ENCODE data around the gene CAMTA1. TPM values are rescaled to one million over a fixed set of nuclear protein-coding genes. Genes with fewer than 3 reads are reported as not detected.

Gene CAMTA1
- total RNA-seq, 1 donor from 2014 or later, result 77.6 TPM

DNA sequence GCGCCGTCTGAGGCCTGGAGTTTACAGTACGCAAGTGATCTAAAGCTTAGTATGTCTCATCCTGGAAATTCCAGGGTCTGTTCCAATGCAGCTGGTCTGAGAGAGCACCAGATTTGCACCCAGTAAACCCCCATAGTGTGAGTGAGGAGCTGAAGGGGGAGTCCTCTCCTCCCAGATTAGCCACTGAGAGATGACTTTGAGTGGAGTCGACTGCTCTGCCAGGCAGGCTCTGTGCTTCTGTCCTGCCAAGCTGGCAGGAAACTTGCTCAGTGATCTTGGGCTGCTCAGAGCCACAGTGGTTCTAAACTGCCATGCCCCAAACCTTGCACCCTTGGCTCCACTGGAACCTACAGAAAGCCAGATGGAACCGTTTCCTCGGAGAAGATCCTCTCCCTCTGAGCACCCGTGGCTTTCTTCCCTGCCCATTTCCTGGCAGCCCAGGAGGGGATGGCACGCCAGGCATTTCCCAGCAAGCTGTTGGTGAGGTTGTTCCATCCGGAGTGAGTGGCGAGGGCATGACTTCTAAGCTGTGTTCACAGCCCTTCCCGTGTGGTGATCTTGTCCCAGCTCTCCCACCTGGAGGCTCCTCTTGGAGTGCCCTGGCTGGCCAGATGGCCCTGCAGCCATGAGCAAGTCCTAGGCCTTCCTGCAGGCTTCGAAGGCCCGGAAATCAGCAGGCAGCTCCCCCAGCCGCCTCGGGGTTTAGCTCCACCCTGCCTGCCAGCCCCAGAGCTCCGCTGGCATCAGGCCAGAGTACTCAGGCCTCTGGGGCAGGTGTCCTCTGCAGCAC, 859.9 kb downstream of the CAMTA1 start:
- Histone ChIP-seq H3K36me3 (ENCODE audit: insufficient read depth, low read length) (no peaks in the 10 kb centered on the region), H3K4me3 (ENCODE audit: insufficient read depth, low read depth, low read length) (no peak overlapping the region), H2AFZ (ENCODE audit: low read depth, low read length) (no peak overlapping the region), H3K79me2 (ENCODE audit: insufficient read depth, low read length) (no peaks in the 10 kb centered on the region), H3K27me3 (ENCODE audit: insufficient read depth, low read length) (no peaks in the 10 kb centered on the region), H3K4me1 (ENCODE audit: insufficient read depth, low read length) (peaks cover 2% of the 10 kb centered on the region), H3K27ac (ENCODE audit: low read depth, low read length) (no peak overlapping the region), H3K9me3 (ENCODE audit: insufficient read depth, low read depth, low read length) (no peaks in the 10 kb centered on the region), H3K9ac (ENCODE audit: low read length) (no peak overlapping the region), H3K4me2 (ENCODE audit: low read length) (no peak overlapping the region), H4K20me1 (ENCODE audit: insufficient read depth, low read length) (no peaks in the 10 kb centered on the region)
- no peak overlapping the region for H3K27ac Mint-ChIP-seq (ENCODE audit: unreplicated experiment)
- FAIRE-seq (no peak), DNase-seq (ENCODE audit: low read depth) (no peak)
- no peaks in the 10 kb centered on the region for H3K36me3 Mint-ChIP-seq (ENCODE audit: low read depth, unreplicated experiment)
- H3K27me3 Mint-ChIP-seq (ENCODE audit: low read depth, unreplicated experiment), result peaks cover 13% of the 10 kb centered on the region
- TF ChIP-seq CTCF (IDR thresholded peaks at IDR 0.05; ENCODE audit: insufficient read depth, low read depth, low read length), result no peak
- TF ChIP-seq EZH2 (IDR thresholded peaks at IDR 0.05; ENCODE audit: insufficient read depth, low read length), result no peak
- H3K4me3 Mint-ChIP-seq (ENCODE audit: unreplicated experiment), result no peak overlapping the region
- peaks cover 4% of the 10 kb centered on the region for H3K9me3 Mint-ChIP-seq (ENCODE audit: unreplicated experiment)
- no peaks in the 10 kb centered on the region for H3K4me1 Mint-ChIP-seq (ENCODE audit: low read depth, unreplicated experiment)

DNA sequence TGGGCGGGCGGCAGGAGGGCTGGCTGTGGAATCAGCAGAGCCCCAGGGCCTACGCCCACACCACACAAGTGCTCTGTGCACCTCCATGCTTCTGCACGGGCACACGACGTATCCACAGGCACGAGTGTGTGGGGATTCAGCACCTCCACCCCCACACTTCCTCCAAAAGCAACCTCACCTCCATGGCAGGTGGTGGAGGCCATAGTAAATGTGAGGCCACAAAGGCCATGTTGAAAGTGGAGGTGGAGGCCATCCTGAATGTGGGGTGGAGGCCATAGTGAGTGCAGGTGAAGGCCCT, 860.4 kb downstream of the CAMTA1 start:
- no peaks in the 10 kb centered on the region for H3K36me3 ChIP-seq (ENCODE audit: insufficient read depth, low read length)
- H3K27ac Mint-ChIP-seq (ENCODE audit: unreplicated experiment), result no peak overlapping the region
- peaks cover 2% of the 10 kb centered on the region for H3K4me1 ChIP-seq (ENCODE audit: insufficient read depth, low read length)
- no peak for FAIRE-seq
- no peaks in the 10 kb centered on the region for H3K9me3 ChIP-seq (ENCODE audit: insufficient read depth, low read depth, low read length)
- peaks cover 4% of the 10 kb centered on the region for H3K9me3 Mint-ChIP-seq (ENCODE audit: unreplicated experiment)
- H3K27me3 ChIP-seq (ENCODE audit: insufficient read depth, low read length), result no peaks in the 10 kb centered on the region
- no peak overlapping the region for H3K9ac ChIP-seq (ENCODE audit: low read length)
- DNase-seq (ENCODE audit: low read depth), result no peak
- peaks cover 17% of the 10 kb centered on the region for H3K27me3 Mint-ChIP-seq (ENCODE audit: low read depth, unreplicated experiment)
- no peaks in the 10 kb centered on the region for H3K79me2 ChIP-seq (ENCODE audit: insufficient read depth, low read length)
- H3K4me3 Mint-ChIP-seq (ENCODE audit: unreplicated experiment), result no peak overlapping the region
- H2AFZ ChIP-seq (ENCODE audit: low read depth, low read length), result no peak overlapping the region
- no peak overlapping the region for H3K4me3 ChIP-seq (ENCODE audit: insufficient read depth, low read depth, low read length)
- no peaks in the 10 kb centered on the region for H4K20me1 ChIP-seq (ENCODE audit: insufficient read depth, low read length)
- peaks cover 5% of the 10 kb centered on the region for H3K36me3 Mint-ChIP-seq (ENCODE audit: low read depth, unreplicated experiment)
- H3K4me2 ChIP-seq (ENCODE audit: low read length), result no peak overlapping the region
- H3K4me1 Mint-ChIP-seq (ENCODE audit: low read depth, unreplicated experiment), result no peaks in the 10 kb centered on the region
- TF ChIP-seq CTCF (IDR thresholded peaks at IDR 0.05; ENCODE audit: insufficient read depth, low read depth, low read length), result no peak
- no peak overlapping the region for H3K27ac ChIP-seq (ENCODE audit: low read depth, low read length)

DNA sequence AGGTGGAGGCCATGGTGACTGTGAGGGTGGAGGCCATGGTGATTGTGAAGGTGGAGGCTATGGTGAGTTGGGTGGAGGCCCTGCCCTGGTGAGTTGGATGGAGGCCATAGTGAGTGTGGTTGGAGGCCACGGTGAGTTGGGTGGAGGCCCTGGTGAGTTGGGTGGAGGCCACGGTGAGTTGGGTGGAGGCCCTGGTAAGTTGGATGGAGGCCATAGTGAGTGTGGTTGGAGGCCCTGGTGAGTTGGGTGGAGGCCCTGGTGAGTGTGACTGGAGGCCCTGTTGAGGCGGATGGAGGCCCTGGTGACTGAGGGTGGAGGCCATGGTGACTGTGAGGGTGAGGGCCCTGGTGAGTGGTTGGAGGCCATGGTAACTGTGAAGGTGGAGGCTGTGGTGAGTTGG, 860.9 kb downstream of the CAMTA1 start:
- Histone ChIP-seq H2AFZ (ENCODE audit: low read depth, low read length) (no peak overlapping the region), H3K79me2 (ENCODE audit: insufficient read depth, low read length) (no peaks in the 10 kb centered on the region), H3K36me3 (ENCODE audit: insufficient read depth, low read length) (no peaks in the 10 kb centered on the region), H3K4me3 (ENCODE audit: insufficient read depth, low read depth, low read length) (no peak overlapping the region), H3K9ac (ENCODE audit: low read length) (no peak overlapping the region), H3K9me3 (ENCODE audit: insufficient read depth, low read depth, low read length) (no peaks in the 10 kb centered on the region), H3K27ac (ENCODE audit: low read depth, low read length) (no peak overlapping the region), H3K4me2 (ENCODE audit: low read length) (no peak overlapping the region), H4K20me1 (ENCODE audit: insufficient read depth, low read length) (no peaks in the 10 kb centered on the region), H3K27me3 (ENCODE audit: insufficient read depth, low read length) (no peaks in the 10 kb centered on the region), H3K4me1 (ENCODE audit: insufficient read depth, low read length) (peaks cover 2% of the 10 kb centered on the region)
- FAIRE-seq, result no peak
- Mint-ChIP-seq H3K9me3 (ENCODE audit: unreplicated experiment) (peaks cover 4% of the 10 kb centered on the region), H3K27me3 (ENCODE audit: low read depth, unreplicated experiment) (peaks cover 17% of the 10 kb centered on the region), H3K4me3 (ENCODE audit: unreplicated experiment) (no peak overlapping the region), H3K36me3 (ENCODE audit: low read depth, unreplicated experiment) (peaks cover 5% of the 10 kb centered on the region), H3K4me1 (ENCODE audit: low read depth, unreplicated experiment) (no peaks in the 10 kb centered on the region), H3K27ac (ENCODE audit: unreplicated experiment) (peak overlapping the region; percentile 41)
- no peak for DNase-seq (ENCODE audit: low read depth)
- no peak for TF ChIP-seq EZH2 (IDR thresholded peaks at IDR 0.05; ENCODE audit: insufficient read depth, low read length)
- TF ChIP-seq CTCF (IDR thresholded peaks at IDR 0.05; ENCODE audit: insufficient read depth, low read depth, low read length), result no peak

Measured in astrocyte (in vitro differentiated cells and primary cell).